GM18951 (cell line): ENCODE measurements around the gene MUC6.
"Not testable (repeated sequence)": the region's sequence is repeated elsewhere in the genome, so short reads cannot be mapped to it uniquely, and the experiment has no call there.

Experiments
- POLR2A ChIP-seq: IDR thresholded peaks from 4 replicates; pipeline ENCODE4 v1.6.1; 2011; ENCODE audit warnings: mild to moderate bottlenecking; ENCODE audit not compliant: insufficient read length, insufficient read depth; ENCODE audit errors: extremely low read depth
- in situ Hi-C: fragments of 300-500 bp; cut with MboI; formaldehyde crosslinking; loops from one replicate; pipeline ENCODE4 v1.12.0; 2022; ENCODE audit warnings: low sequenced_read_pairs, mixed read lengths, inconsistent platforms; ENCODE audit not compliant: unreplicated experiment

The MUC6 gene

GRCh38 chr11:978781-979180, 57.7 kb downstream of the MUC6 start:
- no peak for TF ChIP-seq POLR2A
- in situ Hi-C loops: no loop called here

GRCh38 chr11:977830-978720, 58.4 kb downstream of the MUC6 start:
- in situ Hi-C loops: no loop called here
- no peak for TF ChIP-seq POLR2A

GRCh38 chr11:976431-977160, 59.9 kb downstream of the MUC6 start:
- TF ChIP-seq POLR2A: no peak
- in situ Hi-C loops: no loop called here

- in situ Hi-C loops: no loop called here
- no peak for TF ChIP-seq POLR2A
These were observed 60.7 kb downstream of the MUC6 start for GRCh38 chr11:975827-976226.

- in situ Hi-C loops: not testable (repeated sequence)
These were observed 61.1 kb downstream of the MUC6 start for GRCh38 chr11:975376-975775.

DNA sequence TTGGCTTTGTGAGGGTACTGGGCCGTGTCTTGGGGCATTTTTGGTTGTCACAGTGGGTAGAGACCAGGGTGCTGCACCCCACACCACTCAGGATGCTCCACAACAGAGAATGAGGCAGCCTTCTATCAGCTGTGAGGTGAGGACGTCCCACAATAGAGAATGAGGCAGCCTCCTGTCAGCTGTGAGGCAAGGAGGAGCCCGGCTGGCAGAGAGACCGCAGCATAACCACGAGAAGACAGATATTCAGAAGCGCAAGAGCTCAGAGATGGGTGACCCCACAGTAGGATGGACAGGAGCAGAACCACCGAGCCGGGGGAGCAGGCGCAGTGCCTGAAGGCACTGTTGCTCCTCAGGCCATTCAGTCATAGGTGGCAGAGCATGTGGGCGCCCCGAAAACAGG, 63.3 kb downstream of the MUC6 start:
- in situ Hi-C loops: no loop called here
- TF ChIP-seq POLR2A: no peak

DNA sequence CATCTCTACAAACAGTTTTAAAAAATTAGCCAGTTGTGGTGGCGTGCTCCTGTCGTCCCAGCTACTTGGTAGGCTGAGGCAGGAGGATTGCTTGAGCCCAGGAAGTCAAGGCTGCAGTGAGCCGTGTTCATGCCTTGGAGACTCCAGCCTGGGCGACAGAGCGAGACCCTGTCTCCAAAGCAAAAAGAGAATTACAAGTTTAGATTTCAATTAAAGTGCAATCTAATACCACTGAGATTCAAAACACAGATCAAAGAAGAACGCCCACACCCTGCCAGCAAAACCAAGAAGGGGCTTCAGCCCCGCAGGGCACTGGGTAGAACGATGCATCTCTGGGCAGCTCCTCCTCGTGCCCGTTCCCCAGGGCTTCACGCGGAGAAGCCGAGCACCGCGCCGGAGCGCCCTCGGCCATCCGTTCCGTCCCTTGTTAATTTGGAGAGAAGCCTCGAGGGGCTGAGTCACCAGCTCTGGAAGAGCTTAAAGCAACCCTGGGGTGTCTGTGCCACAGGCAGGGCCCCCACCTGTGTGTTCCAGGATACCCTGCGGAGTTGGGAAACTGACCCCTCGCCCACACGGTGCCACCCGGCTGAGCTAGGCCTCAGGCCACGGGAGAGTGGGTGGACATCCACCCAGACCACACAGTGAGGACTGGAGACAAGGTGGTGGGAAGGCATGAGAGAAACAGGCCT, 63.9 kb downstream of the MUC6 start:
- in situ Hi-C loops: no loop called here
- no peak for TF ChIP-seq POLR2A

- in situ Hi-C loops: no loop called here
- TF ChIP-seq POLR2A: no peak
These were observed 64.7 kb downstream of the MUC6 start for GRCh38 chr11:971731-972365.

DNA sequence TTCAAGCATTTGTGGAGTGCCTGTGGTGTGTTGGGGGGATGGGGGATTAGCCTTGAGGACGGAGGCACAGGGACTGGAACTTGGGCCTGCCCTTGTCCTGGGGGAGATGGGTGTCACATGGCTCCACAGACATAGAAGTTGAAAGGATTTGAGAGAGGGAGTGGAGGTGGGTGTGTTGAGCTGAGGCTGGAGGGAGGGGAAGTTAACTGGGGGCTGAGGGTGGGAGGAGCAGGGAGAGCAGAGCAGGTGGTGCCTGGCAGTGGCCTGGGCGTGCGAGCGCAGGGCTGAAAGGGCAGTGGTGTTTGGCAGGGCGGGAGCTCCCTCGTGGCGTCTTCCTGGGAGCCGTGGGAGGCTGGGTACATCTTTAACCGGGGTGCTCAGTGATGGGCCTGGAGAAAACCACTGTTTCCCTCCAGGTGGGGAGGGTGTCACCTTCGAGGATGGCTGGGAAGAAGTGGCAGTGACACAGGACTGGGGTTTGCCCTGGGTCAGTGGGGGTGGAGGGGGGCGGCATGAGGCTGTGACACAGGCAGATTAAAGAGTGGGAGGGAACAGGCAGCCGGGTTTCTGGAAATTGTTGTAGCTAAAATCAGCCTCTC, 65.3 kb downstream of the MUC6 start:
- no peak for TF ChIP-seq POLR2A
- in situ Hi-C loops: no loop called here

- in situ Hi-C loops: no loop called here
- TF ChIP-seq POLR2A: no peak
These were observed 66.1 kb downstream of the MUC6 start for GRCh38 chr11:970319-970871.

DNA sequence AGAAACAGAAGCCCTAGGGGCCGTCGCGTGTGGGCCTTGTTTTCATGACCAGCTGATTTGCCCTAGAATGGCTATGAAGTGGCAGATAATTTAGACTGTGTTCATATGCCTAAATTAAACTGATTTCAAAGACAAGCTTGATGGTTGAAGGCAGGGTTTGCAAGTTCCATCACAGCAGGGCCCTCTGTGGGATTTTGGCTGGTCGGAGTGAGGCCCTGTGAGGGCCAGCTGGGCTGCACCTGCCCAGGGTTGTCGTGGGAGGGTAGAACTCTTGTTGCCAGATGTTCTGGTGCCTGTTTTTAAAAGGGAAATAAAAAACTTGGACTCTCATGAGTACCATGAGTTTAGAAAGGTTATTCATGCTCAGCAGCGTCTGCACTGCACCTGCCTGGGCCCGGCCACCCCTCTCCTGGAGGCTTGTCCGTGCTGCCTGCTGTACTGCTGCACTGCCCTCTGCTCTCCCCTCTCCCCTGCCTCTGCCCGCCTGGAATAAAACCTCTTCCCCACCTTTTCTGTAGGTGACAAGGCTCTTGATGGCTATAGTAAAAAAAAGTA, 66.8 kb downstream of the MUC6 start:
- in situ Hi-C loops: no loop called here
- no peak for TF ChIP-seq POLR2A

DNA sequence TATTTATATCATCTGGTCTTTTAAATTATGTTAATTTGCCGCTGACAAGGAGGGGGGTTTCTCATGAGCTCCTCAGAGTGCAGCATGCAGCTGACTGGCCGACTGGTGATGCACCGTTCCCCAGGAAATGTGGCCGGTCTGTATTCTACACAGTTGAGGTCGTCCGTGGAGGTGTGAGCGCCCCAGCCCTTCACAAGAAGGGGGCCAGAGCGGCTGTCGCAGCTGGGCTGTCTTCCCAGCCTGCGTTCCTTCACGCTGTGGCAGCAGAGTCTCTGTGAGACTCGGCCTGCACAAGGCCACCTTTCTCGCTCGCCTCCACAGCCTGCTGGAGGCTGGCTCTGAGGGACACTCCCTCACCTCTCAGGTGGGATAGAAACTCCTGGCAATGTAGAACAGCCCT, 67.7 kb downstream of the MUC6 start:
- in situ Hi-C loops: no loop called here
- no peak for TF ChIP-seq POLR2A
